Stimulated activated CD4-positive, alpha-beta T cell treated with anti-CD3 and anti-CD28 coated beads, TNF-alpha, amount 100 ng/mL, for 1 hour (primary cell): Measurements from ENCODE around the gene ASTL.

Source experiments
- DNase-seq, 3 donors: peaks; one replicate each; pipeline ENCODE4 v3.0.0-alpha.2; 2020; ENCODE audit warnings: low read depth in 3 of 3, low spot score in 1 of 3

Gene ASTL

GRCh38 chr2:96131152-96131812 lies 7.0 kb downstream of the ASTL start:
- DNase-seq, result no peak

DNA sequence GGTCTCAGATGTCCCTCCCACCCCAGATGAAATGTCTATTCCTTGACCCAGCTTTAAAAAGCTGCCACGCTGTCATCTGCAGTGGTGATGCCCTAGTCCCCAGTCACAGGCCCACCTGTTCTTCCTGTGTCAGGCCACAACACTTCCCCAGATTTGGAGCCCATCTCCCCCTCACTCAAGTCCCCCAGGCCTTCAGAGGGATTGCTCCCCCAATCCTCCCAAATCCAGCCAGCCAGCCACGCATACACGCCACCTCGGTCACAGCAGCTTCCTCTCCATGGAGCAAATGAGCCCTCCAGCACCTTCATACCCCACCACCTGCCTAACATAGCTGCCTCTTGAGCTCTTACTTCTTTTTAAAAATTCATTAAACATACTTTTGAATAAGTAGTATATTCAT lies 7.8 kb downstream of the ASTL start:
- no peak for DNase-seq

DNA sequence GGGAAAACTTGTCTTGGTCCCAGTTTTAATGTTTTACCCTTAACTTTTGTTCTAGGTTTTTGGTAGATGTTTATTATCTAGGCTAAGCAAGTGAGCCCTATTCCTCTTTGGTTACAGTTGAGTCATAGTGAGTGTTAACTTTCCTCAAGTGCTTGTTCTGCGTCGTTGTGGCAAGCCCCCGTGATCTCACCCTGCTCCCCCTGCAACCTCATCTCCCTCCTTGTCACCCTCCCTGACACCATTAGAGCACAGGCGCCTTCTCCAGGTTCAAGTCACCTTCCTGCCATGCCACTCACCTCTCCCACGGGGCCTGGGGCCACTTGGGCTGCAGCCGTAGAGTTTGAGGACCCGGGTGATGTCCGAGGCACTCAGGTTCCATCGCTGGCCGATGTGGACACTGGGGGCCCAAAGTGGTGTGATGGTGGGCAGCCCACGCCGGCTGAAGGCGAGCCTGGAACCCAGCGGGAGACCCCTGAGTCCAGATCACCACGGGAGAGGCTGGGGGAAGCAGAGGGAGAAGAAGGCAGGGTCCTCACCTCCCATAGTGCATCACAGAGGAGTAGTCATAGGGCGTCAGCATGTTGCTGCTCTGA lies 8.7 kb downstream of the ASTL start:
- DNase-seq, result no peak

DNA sequence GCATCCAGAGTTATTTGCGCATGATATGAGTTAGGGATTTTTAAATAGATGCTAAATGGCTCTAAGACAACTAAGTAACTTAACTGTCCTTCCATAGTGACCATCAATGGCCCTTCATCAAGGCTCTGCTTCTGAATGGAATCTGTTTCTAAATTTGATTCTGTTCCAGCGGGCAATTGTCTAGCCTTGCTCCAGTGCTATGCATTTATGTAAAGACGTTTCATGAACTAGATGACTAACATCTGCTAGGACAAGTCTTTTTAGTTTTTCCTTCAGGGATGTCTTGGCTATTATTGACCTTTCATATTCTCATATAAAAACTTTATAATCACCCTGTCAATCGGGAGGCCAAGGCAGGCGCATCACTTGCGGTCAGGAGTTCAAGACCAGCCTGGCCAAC lies 9.8 kb downstream of the ASTL start:
- no peak for DNase-seq

DNA sequence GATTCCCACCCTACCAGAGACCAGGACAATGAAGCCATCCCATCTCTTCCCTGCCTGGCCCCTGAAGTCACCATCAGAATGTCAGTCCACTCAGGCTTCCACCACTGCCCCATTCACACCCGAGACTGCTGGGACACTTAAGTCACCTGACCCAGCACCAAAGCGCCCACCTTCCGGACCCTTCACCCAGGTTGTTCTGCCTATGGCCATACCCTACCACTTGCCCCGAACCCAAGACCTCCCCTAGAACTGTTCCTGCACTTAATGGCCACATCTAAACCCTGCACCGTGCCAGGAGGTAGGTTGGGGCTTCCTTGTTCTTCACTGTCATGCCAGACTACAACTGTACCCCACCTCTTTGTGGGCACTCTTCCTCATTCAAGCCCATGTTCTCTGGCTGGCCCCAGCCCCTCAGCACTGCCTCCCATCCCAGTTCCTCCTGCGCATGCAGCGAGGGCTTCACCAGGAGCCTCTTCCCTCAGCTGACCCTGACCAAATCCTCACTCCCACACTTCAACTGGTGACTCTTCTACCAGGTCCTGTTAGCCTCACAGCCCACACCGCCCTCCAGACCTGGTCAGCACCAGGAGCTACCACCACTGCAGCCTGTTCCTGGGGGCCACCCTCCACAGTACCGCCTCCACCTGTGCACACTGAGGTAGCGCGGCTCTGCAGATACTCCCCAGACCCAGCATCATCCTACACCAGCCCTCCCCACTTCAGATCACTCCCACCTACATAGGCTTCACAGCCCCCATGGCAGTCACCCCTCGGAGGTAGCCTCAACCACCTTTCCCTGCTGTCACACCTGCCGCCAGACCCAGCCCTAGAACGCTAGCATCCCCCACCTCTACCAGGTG lies 13.7 kb downstream of the ASTL start:
- DNase-seq, result no peak

GRCh38 chr2:96123936-96124335 lies 14.4 kb downstream of the ASTL start:
- no peak for DNase-seq

- DNase-seq, result no peak
Observed at GRCh38 chr2:96123290-96123689, 15.0 kb downstream of the ASTL start.

- DNase-seq, result no peak
Observed at GRCh38 chr2:96122391-96122790, 15.9 kb downstream of the ASTL start.

DNA sequence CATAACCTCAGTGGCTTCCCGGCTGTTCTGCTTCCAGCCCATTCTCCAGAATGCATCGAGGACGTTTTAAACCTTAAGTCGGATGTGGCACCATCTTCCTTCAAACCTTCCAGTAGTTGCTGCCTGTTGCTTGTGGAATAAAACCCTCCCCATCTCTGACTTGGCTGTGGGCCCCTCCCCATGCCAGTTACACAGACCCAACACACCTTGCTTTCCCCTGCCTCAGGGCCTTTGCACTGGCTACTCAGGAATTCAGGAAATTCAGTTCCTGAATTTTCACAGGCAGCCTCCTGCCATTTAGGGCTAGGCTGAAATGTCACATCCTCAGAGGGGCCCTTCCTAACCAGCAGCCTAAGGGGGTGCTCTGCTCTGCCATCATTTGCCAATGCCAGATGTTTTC lies 16.9 kb downstream of the ASTL start:
- no peak for DNase-seq

GRCh38 chr2:96120991-96121390 lies 17.3 kb downstream of the ASTL start:
- no peak for DNase-seq

- no peak for DNase-seq
Observed at GRCh38 chr2:96120091-96120720, 18.1 kb downstream of the ASTL start.

DNA sequence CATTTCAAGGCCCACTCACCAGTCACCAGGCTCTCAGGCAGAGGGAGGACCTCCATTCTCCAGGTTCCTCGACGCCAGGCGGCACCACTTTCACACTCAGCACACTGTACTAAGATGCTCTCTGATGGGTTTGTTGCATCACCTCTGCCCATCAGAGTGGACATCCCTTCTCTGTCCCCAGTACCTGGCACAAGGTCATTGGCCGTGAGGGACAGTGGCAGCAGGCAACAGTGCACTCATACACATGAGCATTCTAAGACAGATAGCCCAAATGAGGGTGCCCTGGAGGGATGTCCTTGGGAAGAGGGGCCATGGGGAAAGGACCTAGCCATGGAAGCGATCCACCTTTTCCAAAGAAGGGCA lies 18.9 kb downstream of the ASTL start:
- DNase-seq, result no peak

DNA sequence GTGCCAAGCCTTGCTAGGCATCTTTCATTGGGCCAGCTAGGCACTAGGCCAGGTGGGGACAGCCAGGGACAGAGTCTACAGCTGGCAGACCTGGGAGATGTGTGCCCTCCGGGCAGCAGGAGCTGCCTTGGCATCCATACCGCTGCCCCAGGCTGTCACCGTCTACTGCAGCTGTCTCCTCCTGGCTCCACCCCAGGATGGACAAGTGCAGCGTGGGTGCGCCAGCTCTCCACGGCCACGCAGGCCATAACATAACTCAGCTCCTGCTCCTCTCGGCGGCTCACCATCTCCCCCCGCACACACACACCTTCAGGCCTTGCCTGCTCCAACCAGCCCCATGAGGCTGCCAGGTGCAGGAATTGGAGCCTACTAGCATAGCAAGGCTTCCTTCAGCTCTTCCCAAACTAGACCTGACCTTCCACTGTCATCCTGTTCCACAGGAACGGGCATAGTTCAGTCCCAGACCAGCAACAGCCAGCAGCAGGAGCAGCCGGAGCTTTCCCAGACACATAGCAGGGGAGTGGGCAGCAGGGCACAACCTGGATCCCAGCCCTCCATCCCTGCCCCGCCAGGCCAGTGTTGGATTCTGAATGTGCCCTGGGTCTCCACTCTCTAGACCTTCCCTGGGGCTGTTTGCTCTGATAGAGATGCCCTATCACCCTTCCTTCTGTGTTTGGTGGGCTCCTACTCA lies 19.5 kb downstream of the ASTL start:
- no peak for DNase-seq

GRCh38 chr2:96117701-96118588 lies 20.4 kb downstream of the ASTL start:
- no peak for DNase-seq

DNA sequence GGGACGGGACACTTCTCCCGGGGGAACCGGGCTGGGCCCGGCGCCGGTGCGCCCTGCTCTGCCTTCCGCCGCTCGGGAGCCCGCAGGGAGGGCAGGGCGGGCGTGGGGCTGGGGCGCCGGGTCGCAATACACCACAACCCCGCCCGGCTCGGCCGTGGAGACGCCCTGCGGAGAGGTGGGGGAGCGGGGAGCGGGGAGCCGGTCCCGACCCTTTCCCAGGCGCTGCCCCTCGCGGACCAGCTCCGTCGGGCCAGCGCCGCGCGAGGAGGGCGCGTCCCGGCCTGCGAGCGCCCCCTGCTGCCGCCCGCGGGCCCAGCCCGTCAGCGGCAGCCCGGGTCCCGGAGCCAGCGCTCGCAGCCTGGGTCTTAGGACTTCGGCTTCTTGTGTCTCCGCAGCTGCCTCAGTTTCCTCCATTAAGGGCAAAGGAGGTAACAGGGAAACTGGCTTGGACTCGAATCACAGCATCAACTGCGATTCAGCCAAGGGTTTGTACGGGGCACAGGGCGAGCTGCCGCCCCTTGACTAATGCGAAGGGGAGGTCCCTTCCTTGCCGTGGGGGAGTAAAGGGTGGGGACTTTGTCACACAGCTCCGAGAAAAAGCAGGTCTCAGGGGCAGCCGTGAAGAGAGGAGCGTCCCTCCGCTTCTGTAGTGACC lies 21.3 kb downstream of the ASTL start:
- DNase-seq, result peak in 1 of 3 donors; percentile 62

DNA sequence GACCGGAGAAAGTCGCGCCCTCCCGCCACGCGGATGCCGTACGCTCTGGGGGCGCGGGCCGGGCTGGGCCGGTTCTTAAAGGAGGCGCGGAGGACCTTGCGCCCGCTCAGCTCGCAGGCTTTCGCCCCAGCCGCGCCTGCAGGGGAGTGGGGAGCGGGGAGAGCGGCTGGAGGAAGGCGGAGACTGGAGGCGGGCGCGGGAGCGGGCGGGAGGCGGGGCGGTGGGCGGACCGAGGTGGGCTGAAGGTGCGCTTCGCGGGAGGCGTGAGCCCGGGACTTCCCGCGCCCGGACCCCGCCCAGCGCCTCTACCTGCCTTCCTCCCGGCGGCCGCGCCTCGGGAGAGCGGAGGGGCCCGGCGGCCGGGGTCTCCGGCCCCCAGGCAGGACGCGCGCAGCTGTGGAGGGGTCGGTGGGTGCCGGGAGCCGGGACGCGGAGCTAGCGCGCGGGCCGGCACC lies 21.9 kb downstream of the ASTL start, which contains the start of gene ADRA2B:
ADRA2B (minus strand) TSS at position 148 of the 455 bp plus-strand sequence. CDS start 422 bp downstream, outside the sequence.
- peak; percentile 45 to 78 (median 64) for DNase-seq

DNA sequence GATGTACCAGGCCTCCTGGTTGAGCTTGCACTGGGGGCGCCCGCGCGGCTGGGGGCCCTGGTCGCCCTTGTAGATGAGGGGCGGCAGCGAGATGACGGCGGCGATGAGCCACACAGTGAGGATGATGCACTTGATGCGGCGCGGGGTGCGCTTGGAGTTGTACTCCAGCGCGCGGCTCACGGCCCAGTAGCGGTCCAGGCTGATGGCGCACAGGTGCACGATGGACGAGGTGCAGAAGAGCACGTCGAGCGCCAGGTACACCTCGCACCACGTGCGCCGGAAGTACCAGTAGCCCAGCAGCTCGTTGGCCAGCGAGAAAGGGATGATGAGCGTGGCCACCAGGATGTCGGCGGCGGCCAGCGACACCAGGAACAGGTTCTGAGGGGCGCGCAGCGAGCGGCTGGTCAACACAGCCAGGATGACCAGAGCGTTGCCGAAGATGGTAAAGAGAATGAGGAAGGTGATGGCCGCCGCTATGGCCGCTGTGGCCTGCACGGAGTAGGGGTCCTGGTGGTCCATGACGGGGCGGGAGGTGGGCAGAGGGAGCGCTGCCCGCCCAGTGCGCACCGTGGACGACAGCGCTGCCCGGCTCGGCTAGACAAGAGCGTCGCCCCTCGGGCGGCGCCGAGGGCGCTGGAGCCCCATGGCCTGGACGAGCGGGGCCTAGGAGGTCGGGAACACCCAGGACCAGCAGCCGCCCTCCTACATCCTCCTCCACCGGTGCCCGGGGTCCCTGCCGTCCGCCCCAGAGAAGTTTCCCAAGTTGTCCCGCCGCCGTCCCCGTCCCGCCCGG lies 22.5 kb downstream of the ASTL start:
- no peak for DNase-seq

DNA sequence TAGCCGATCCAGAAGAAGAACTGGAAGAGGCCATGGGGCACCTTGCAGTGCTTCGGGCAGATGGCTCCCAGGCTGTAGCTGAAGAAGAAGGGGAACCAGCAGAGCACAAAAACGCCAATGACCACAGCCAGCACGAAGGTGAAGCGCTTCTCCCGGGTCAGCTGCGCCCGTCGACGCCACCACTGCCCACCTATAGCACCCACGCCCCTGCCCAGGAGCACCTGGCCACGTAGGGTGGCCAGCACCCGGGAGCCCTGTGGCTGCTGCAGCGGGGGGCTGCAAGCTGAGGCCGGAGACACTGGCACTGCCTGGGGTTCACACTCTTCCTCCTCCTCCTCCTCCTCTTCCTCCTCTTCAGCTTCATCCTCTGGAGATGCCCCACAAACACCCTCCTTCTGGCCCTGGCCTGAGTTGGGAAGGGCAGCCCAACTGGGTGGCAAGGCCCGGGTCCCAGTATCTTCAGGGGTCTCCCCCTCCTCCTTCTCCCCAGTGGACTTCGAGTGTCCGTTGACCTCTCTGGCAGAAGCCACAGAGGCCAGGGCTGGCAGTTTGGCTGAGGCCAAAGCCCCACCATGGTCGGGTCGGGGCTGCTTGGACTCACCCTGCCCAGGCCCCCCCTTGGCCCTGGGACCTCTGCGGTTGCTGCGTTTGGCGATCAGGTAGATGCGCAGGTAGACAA lies 23.3 kb downstream of the ASTL start:
- no peak for DNase-seq
